SK-MEL-5 (cell line): ENCODE results near the gene DAD1. TPM values are rescaled to one million over a fixed set of nuclear protein-coding genes. Genes with fewer than 3 reads are reported as not detected.

Experiments
- DNase-seq: peaks from one replicate; pipeline ENCODE4 v3.0.0-alpha.2; 2016; ENCODE audit warnings: low read depth, low spot score
- in situ Hi-C: cut with HindIII; loops from 2 replicates; pipeline ENCODE4 v1.10.0; 2016; ENCODE audit warnings: low sequenced_read_pairs, high pct_unique_total_duplicates, low pct_unique_long_range_greater_than_20kb
- total RNA-seq: library from RNA; depleted of rRNA; stranded (reverse); fragments of >200 nt; shearing (Covaris generic); gene quantifications from 2 replicates; pipeline ENCODE4 v1.2.3, GENCODE V29; 2014

DAD1 gene
- total RNA-seq, 1 experiment from 2014 or later: 479 TPM

- no peak for DNase-seq
- in situ Hi-C loops: no loop called here
Measured at GRCh38 chr14:22535126-22535525, 53.9 kb downstream of the DAD1 start.

GRCh38 chr14:22534547-22534946 lies 54.5 kb downstream of the DAD1 start:
- in situ Hi-C loops: no loop called here
- DNase-seq: no peak

GRCh38 chr14:22533739-22534359 lies 55.2 kb downstream of the DAD1 start:
- in situ Hi-C loops: no loop called here
- no peak for DNase-seq

- in situ Hi-C loops: no loop called here
- no peak for DNase-seq
Measured at GRCh38 chr14:22533057-22533704, 55.8 kb downstream of the DAD1 start.

- DNase-seq: no peak
- in situ Hi-C loops: no loop called here
Measured at GRCh38 chr14:22532345-22533056, 56.5 kb downstream of the DAD1 start.

- in situ Hi-C loops: no loop called here
Measured at GRCh38 chr14:22531451-22532344, 57.3 kb downstream of the DAD1 start.

GRCh38 chr14:22530127-22530526 lies 58.9 kb downstream of the DAD1 start:
- DNase-seq: no peak
- in situ Hi-C loops: no loop called here

More at GRCh38 chr14:22531451-22532344, 57.3 kb downstream of the DAD1 start:
- DNase-seq: no peak

- no peak for DNase-seq
- in situ Hi-C loops: no loop called here
Measured at GRCh38 chr14:22526744-22527143, 62.3 kb downstream of the DAD1 start.

GRCh38 chr14:22526218-22526617 lies 62.8 kb downstream of the DAD1 start:
- in situ Hi-C loops: no loop called here
- DNase-seq: no peak

GRCh38 chr14:22524784-22525161 lies 64.3 kb downstream of the DAD1 start:
- in situ Hi-C loops: no loop called here
- DNase-seq: no peak

GRCh38 chr14:22524115-22524783 lies 64.8 kb downstream of the DAD1 start:
- in situ Hi-C loops: no loop called here
- no peak for DNase-seq

- no peak for DNase-seq
- in situ Hi-C loops: no loop called here
Measured at GRCh38 chr14:22523283-22523682, 65.7 kb downstream of the DAD1 start.

- in situ Hi-C loops: no loop called here
- no peak for DNase-seq
Measured at GRCh38 chr14:22522466-22522957, 66.5 kb downstream of the DAD1 start.

- DNase-seq: no peak
- in situ Hi-C loops: no loop called here
Measured at GRCh38 chr14:22521449-22522239, 67.4 kb downstream of the DAD1 start.

- no peak for DNase-seq
- in situ Hi-C loops: no loop called here
Measured at GRCh38 chr14:22520796-22521195, 68.2 kb downstream of the DAD1 start.

GRCh38 chr14:22519877-22520685 lies 68.9 kb downstream of the DAD1 start:
- DNase-seq: no peak
- in situ Hi-C loops: no loop called here
